K562 (cell line): Measurements from ENCODE around the gene ANKRD33. TPM values are rescaled to one million over a fixed set of nuclear protein-coding genes. Genes with fewer than 3 reads are reported as not detected.

Source experiments
- ATAC-seq: fragments of 200-7000 bp; cut with Tn5 transposase; 3 replicates; pipeline ENCODE4 v1.9.1; 2020; ENCODE audit warnings: moderate library complexity
- BruUV-seq: library from RNA; stranded (reverse); fragments of 400-500 nt; replicated peaks from 2 replicates; lab custom pipeline; 2021; lab: Mats Ljungman, UMichigan
- CTCF ChIA-PET: fragments of 300-600 bp; formaldehyde crosslinking; extraction: SDS; loops from one replicate; lab custom pipeline; 2021; ENCODE audit warnings: low intra/inter-chr PET ratio; lab: Yijun Ruan, JAX
- POLR2A ChIA-PET: fragments of 300-600, 350-650 bp; sonication (Branson Sonifier 250); formaldehyde crosslinking; extraction: SDS; loops from one replicate; lab custom pipeline; 2021; ENCODE audit warnings: antibody characterized with exemption, inconsistent platforms; lab: Yijun Ruan, JAX
- DNase-seq, 4 experiments: peaks; one replicate each; pipeline versions ENCODE4 v3.0.0 to v3.0.0-alpha.2; 2011 to 2018; ENCODE audit warnings: low spot score in 3 of 4, mixed read lengths in 3 of 4; ENCODE audit errors: extremely low read depth in 1 of 4
- FAIRE-seq: peaks from 2 replicates; lab custom pipeline; 2011; peaks lifted over from hg19 to GRCh38; lab: Jason Lieb, UNC
- H2AFZ ChIP-seq: 2 replicates; pipeline ENCODE4 v1.6.0; 2011; ENCODE audit warnings: low read depth, low read length, control low read depth, inconsistent platforms
- H3K27ac ChIP-seq: fragments of 200-600 bp; 3 replicates; pipeline ENCODE4 v1.8.0; 2011; ENCODE audit warnings: low read depth, mild to moderate bottlenecking, control low read depth, inconsistent platforms, low read length, moderate library complexity, mixed read lengths; ENCODE audit errors: extremely low read depth
- H3K27me3 ChIP-seq, 2 experiments: fragments of 300-600 bp in 1 of 2; 2 replicates in 1 of 2; 3 replicates in 1 of 2; pipeline versions ENCODE4 v1.6.0 to v1.8.0; 2011; ENCODE audit warnings: inconsistent platforms in 2 of 2, low read length in 2 of 2, mild to moderate bottlenecking in 1 of 2, mixed read lengths in 1 of 2, moderate library complexity in 1 of 2; ENCODE audit not compliant: control insufficient read depth in 2 of 2, insufficient read depth in 2 of 2
- H3K36me3 ChIP-seq: fragments of 300-600 bp; 3 replicates; pipeline ENCODE4 v1.8.0; 2011; ENCODE audit warnings: mild to moderate bottlenecking, low read length, inconsistent platforms; ENCODE audit not compliant: control insufficient read depth, insufficient read depth
- H3K4me1 ChIP-seq, 2 experiments: fragments of 200-600 bp in 1 of 2; replicated peaks in 1 of 2; 2 replicates in 1 of 2; 3 replicates in 1 of 2; pipeline versions ENCODE4 v1.5.1 to v1.8.0; 2011; ENCODE audit warnings: inconsistent platforms in 2 of 2, low read length in 2 of 2, mild to moderate bottlenecking in 1 of 2, mixed read lengths in 1 of 2, moderate library complexity in 1 of 2; ENCODE audit not compliant: control insufficient read depth in 2 of 2, insufficient read depth in 2 of 2
- H3K4me2 ChIP-seq: 2 replicates; pipeline ENCODE4 v1.6.1; 2011; ENCODE audit warnings: low read length, control low read depth, inconsistent platforms, mixed read lengths; ENCODE audit not compliant: insufficient read depth
- H3K4me3 ChIP-seq: fragments of 200-600 bp; sonication (generic), shearing (Covaris generic); 2 replicates; pipeline ENCODE4 v1.5.1; 2016; ENCODE audit warnings: control low read depth, inconsistent platforms
- H3K79me2 ChIP-seq: fragments of 200-600 bp; 3 replicates; pipeline ENCODE4 v1.8.0; 2011; ENCODE audit warnings: low read length, inconsistent platforms; ENCODE audit not compliant: control insufficient read depth, insufficient read depth
- H3K9ac ChIP-seq, 2 experiments: 2 replicates each; pipeline versions ENCODE4 v1.6.0 to v1.6.1; 2011; ENCODE audit warnings: low read depth in 2 of 2, low read length in 2 of 2, control low read depth in 1 of 2, inconsistent platforms in 1 of 2, mild to moderate bottlenecking in 1 of 2, mixed read lengths in 1 of 2; ENCODE audit not compliant: insufficient read depth in 1 of 2
- H3K9me1 ChIP-seq: one replicate; pipeline ENCODE4 v1.6.0; 2011; ENCODE audit warnings: inconsistent platforms, mild to moderate bottlenecking, low read length, moderate library complexity; ENCODE audit not compliant: control insufficient read depth, insufficient read depth
- H3K9me3 ChIP-seq: replicated peaks from 2 replicates; pipeline ENCODE4 v1.5.1; 2011; ENCODE audit warnings: low read depth, low read length, inconsistent platforms; ENCODE audit not compliant: control insufficient read depth, insufficient read depth
- H4K20me1 ChIP-seq: replicated peaks from 2 replicates; pipeline ENCODE4 v1.6.1; 2011; ENCODE audit warnings: low read length, inconsistent platforms, mixed read lengths; ENCODE audit not compliant: control insufficient read depth, insufficient read depth
- FOXJ3 ChIP-seq: sonication (generic); formaldehyde crosslinking; IDR thresholded peaks from 2 replicates; pipeline ENCODE4 v1.4.0; 2020; ENCODE audit warnings: mild to moderate bottlenecking, missing genetic modification reagents
- HNRNPK ChIP-seq: fragments of 200-400 bp; formaldehyde crosslinking; IDR thresholded peaks from one replicate; pipeline ENCODE4 v1.6.1; 2018; ENCODE audit warnings: mild to moderate bottlenecking, low read depth, low read length; ENCODE audit not compliant: poor library complexity, severe bottlenecking
- ILF3 ChIP-seq: fragments of 450-650 bp; IDR thresholded peaks from 2 replicates; pipeline ENCODE4 v1.6.1; 2018; ENCODE audit warnings: antibody characterized with exemption, mild to moderate bottlenecking, moderate library complexity, borderline replicate concordance
- ILK ChIP-seq: fragments of 450-650 bp; IDR thresholded peaks from 2 replicates; pipeline ENCODE4 v1.6.1; 2016; ENCODE audit warnings: missing genetic modification characterization, low read depth, mild to moderate bottlenecking, missing compliant biosample characterization, moderate library complexity, borderline replicate concordance
- KAT2B ChIP-seq: IDR thresholded peaks from one replicate; pipeline ENCODE4 v1.6.1; 2012; ENCODE audit warnings: low read depth, mild to moderate bottlenecking, control low read depth, inconsistent platforms, low read length, moderate library complexity
- KHSRP ChIP-seq: fragments of 450-650 bp; IDR thresholded peaks from 2 replicates; pipeline ENCODE4 v1.6.1; 2017
- MCM7 ChIP-seq, 2 experiments: fragments of 450-650 bp; IDR thresholded peaks; 2 replicates each; pipeline ENCODE4 v1.6.1; 2016 to 2018
- MEF2A ChIP-seq: IDR thresholded peaks from 2 replicates; pipeline ENCODE4 v1.6.1; 2011; ENCODE audit warnings: low read depth, mild to moderate bottlenecking, low read length, moderate library complexity; ENCODE audit not compliant: control insufficient read depth
- RAD21 ChIP-seq, 2 experiments: fragments of 250-450 bp in 1 of 2; fragments of 450-650 bp in 1 of 2; sonication (Bioruptor Pico) in 1 of 2; formaldehyde crosslinking in 1 of 2; IDR thresholded peaks in 1 of 2; conservative IDR thresholded peaks in 1 of 2; 2 replicates each; pipeline versions ENCODE4 v1.4.0 to v1.8.0; 2020 to 2022; ENCODE audit warnings: mild to moderate bottlenecking in 2 of 2, moderate library complexity in 1 of 2
- SMARCE1 ChIP-seq: fragments of 450-650 bp; IDR thresholded peaks from 2 replicates; pipeline ENCODE4 v1.7.1; 2016; ENCODE audit warnings: mild to moderate bottlenecking
- SRSF7 ChIP-seq: fragments of 200-400 bp; formaldehyde crosslinking; optimal IDR thresholded peaks from 2 replicates; pipeline ENCODE3; 2017; ENCODE audit warnings: mild to moderate bottlenecking, low read depth, low read length
- SRSF9 ChIP-seq: fragments of 200-400 bp; formaldehyde crosslinking; IDR thresholded peaks from 2 replicates; pipeline ENCODE4 v1.6.1; 2017; ENCODE audit warnings: low read depth, low read length, borderline replicate concordance
- WHSC1 ChIP-seq: IDR thresholded peaks from one replicate; pipeline ENCODE4 v1.6.1; 2012; ENCODE audit warnings: low read length, control low read depth, inconsistent platforms
- XRCC3 ChIP-seq: fragments of 450-650 bp; IDR thresholded peaks from 2 replicates; pipeline ENCODE4 v1.6.1; 2017; ENCODE audit warnings: mild to moderate bottlenecking, moderate library complexity
- YY1 ChIP-seq, 3 experiments: IDR thresholded peaks; 2 replicates each; pipeline ENCODE4 v1.6.1; 2011; ENCODE audit warnings: low read length in 2 of 3, mild to moderate bottlenecking in 2 of 3, moderate library complexity in 2 of 3, borderline replicate concordance in 1 of 3, control low read depth in 1 of 3, low read depth in 1 of 3; ENCODE audit not compliant: insufficient read depth in 3 of 3, insufficient replicate concordance in 2 of 3, control insufficient read depth in 1 of 3, insufficient read length in 1 of 3; ENCODE audit errors: extremely low read depth in 1 of 3
- ZNF282 ChIP-seq: sonication (generic); formaldehyde crosslinking; IDR thresholded peaks from 2 replicates; pipeline ENCODE4 v1.8.1; 2023; ENCODE audit warnings: missing genetic modification reagents
- ZSCAN29 ChIP-seq: fragments of 450-650 bp; IDR thresholded peaks from 2 replicates; pipeline ENCODE4 v1.6.1; 2017
- WGBS: fragments of 100-300 bp; shearing (Covaris generic); methylation state at CpG from one replicate; pipeline ENCODE4 v1.1.6; 2016; ENCODE audit warnings: low coverage, mixed read lengths; ENCODE audit not compliant: insufficient coverage; ENCODE audit errors: missing lambda C conversion rate; 5-methylcytosine and 5-hydroxymethylcytosine counted together
- in situ Hi-C: fragments of 300-500 bp; cut with MboI; formaldehyde crosslinking; loops from 4 replicates; pipeline ENCODE4 v1.15.0; 2018; ENCODE audit warnings: inconsistent platforms, mixed read lengths
- intact Hi-C: fragments of 100-400 bp; cut with micrococcal nuclease; formaldehyde crosslinking; loops from 2 replicates; pipeline ENCODE4 v1.14.2; 2022
- polyA plus RNA-seq, 8 experiments: library from polyadenylated mRNA; depleted of rRNA in 4 of 8; stranded (reverse) in 5 of 8; unstranded in 3 of 8; fragments of >200 nt; fragmentation: Nextera tagmentation in 2 of 8; fragmentation: Illumina TruSeq in 1 of 8; extraction: Ambion mirVana in 2 of 8; extraction: Trizol in 1 of 8; gene quantifications; 2 replicates each; pipeline versions ENCODE4 v1.2.1 to v1.2.3, GENCODE V29; 2011 to 2014; ENCODE audit warnings: inconsistent platforms in 1 of 8, missing spikeins in 1 of 8
- total RNA-seq, 7 experiments: library from RNA; depleted of rRNA in 6 of 7; stranded (reverse); fragments of >200 nt in 6 of 7; fragmentation: Illumina TruSeq in 2 of 7; extraction: Trizol in 2 of 7; gene quantifications; 2 replicates each; pipeline versions ENCODE4 v1.2.1 to v1.2.3, GENCODE V29; 2011 to 2021; ENCODE audit warnings: low replicate concordance in 1 of 7
- TF ChIP-seq, protein P1 (sequence below): sonication (generic); formaldehyde crosslinking; IDR thresholded peaks from 2 replicates; pipeline ENCODE4 v1.8.0; 2022; ENCODE audit warnings: mild to moderate bottlenecking, missing genetic modification reagents, borderline replicate concordance
- TF ChIP-seq, protein P2 (sequence below): fragments of 250-450 bp; sonication (Bioruptor Pico); IDR thresholded peaks from 2 replicates; pipeline ENCODE4 v1.4.0; 2020; ENCODE audit warnings: mild to moderate bottlenecking

ANKRD33 gene
- total and polyA plus RNA-seq, 9 of the 15 experiments (the other 6 are each of a cell fraction or from before 2014, with no cell fraction given): 0.04 to 0.11 (median 0.07) TPM; not detected in 4

DNA sequence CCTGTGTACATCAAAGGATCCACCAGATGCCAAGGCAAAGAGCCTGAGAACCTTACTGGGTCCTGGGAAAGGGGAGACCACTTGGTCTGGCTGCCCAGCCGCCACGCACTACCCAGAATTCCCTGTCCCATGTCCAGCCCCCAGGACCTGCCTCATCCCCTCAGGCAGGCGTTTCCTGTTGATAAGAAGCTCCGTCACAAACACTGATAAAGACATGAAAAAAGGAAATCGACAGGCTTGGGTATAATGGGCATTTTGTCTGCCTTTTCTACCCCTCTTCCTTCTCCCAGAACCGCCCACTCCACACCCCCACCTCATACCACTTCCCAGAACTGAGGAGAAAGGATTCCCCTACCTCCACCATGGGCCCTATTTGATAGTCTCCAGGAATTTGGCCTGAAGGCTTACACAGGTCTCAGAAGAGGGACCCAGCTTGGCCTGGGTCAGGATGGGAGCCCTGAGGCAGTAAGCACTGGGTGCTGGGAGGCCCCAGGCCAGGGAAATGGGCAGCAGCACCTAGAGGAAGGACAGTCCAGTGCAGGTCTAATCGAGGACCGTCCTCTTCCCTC is 38.2 kb downstream of the ANKRD33 start:
- H3K27ac ChIP-seq: peak overlapping the region; percentile 92
- peaks cover 31 to 34% of the 10 kb centered on the region in 2 experiments for H3K4me1 ChIP-seq
- WGBS: 1% methylated on average over 8 of the region's 8 CpGs
- ATAC-seq (peak; percentile 79), DNase-seq (peak; percentile 60 to 83 (median 70)), FAIRE-seq (peak; percentile 92)
- no TSS peak for BruUV-seq
- no peaks in the 10 kb centered on the region; the same call in 1 of the 2 replicates for H3K9me3 ChIP-seq
- H3K27me3 ChIP-seq: no peaks in the 10 kb centered on the region
- in situ Hi-C loops: no loop called here
- no peaks in the 10 kb centered on the region for H3K79me2 ChIP-seq
- peak overlapping the region; percentile 38 to 66; a peak in 3 of 4 replicates for H3K9ac ChIP-seq
- no peaks in the 10 kb centered on the region for H3K36me3 ChIP-seq
- ChIA-PET CTCF (interaction anchor here (0.5 to 2.6 kb wide), 5 partner anchors 45 to 98 kb away, joined by 3 to 12 read pairs (median 3); no protein-coding TSS in a partner anchor), POLR2A (interaction anchor here (0.6 to 1.6 kb wide), 7 partner anchors 8 to 540 kb away, joined by 3 to 6 read pairs (median 4); no protein-coding TSS in a partner anchor)
- intact Hi-C loops: loop anchor here (1.0 kb wide), 1 partner anchor 54 kb away; no protein-coding TSS in a partner anchor
- H4K20me1 ChIP-seq: peaks cover 2% of the 10 kb centered on the region; the same call in 1 of the 2 replicates
- H2AFZ ChIP-seq: peak overlapping the region; percentile 88
- H3K9me1 ChIP-seq: no peaks in the 10 kb centered on the region
- H3K4me3 ChIP-seq: no peak overlapping the region
- peak overlapping the region; percentile 61 for H3K4me2 ChIP-seq
- TF ChIP-seq WHSC1 (no peak), KAT2B (no peak), ZNF282 (CRISPR knock-in tag) (no peak), MEF2A (no peak), YY1 (IDR thresholded peaks at IDR 0.05; ENCODE audit: borderline replicate concordance in 1 of 3, control insufficient read depth in 1 of 3, extremely low read depth in 1 of 3, insufficient read depth in 3 of 3, insufficient read length in 1 of 3, insufficient replicate concordance in 2 of 3, low read depth in 1 of 3, low read length in 2 of 3) (no peak), KHSRP (no peak), FOXJ3 (CRISPR knock-in tag) (no peak), HNRNPK (no peak), SMARCE1 (0 out of 2 replicates have a peak, but pooled peaks have one; percentile 25), ILF3 (no peak), ZSCAN29 (no peak), MCM7 (IDR thresholded peaks at IDR 0.05) (no peak), SRSF9 (no peak), ILK (tag) (no peak), SRSF7 (no peak), XRCC3 (no peak), RAD21 (CRISPR knock-in tag; conservative IDR thresholded peaks at IDR 0.05 in 1 of 2, IDR thresholded peaks at IDR 0.05 in 1 of 2) (no peak)
- TF ChIP-seq, protein P1, sequence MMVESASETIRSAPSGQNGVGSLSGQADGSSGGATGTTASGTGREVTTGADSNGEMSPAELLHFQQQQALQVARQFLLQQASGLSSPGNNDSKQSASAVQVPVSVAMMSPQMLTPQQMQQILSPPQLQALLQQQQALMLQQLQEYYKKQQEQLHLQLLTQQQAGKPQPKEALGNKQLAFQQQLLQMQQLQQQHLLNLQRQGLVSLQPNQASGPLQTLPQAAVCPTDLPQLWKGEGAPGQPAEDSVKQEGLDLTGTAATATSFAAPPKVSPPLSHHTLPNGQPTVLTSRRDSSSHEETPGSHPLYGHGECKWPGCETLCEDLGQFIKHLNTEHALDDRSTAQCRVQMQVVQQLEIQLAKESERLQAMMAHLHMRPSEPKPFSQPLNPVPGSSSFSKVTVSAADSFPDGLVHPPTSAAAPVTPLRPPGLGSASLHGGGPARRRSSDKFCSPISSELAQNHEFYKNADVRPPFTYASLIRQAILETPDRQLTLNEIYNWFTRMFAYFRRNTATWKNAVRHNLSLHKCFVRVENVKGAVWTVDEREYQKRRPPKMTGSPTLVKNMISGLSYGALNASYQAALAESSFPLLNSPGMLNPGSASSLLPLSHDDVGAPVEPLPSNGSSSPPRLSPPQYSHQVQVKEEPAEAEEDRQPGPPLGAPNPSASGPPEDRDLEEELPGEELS (CRISPR knock-in tag): no peak
- TF ChIP-seq, protein P2, sequence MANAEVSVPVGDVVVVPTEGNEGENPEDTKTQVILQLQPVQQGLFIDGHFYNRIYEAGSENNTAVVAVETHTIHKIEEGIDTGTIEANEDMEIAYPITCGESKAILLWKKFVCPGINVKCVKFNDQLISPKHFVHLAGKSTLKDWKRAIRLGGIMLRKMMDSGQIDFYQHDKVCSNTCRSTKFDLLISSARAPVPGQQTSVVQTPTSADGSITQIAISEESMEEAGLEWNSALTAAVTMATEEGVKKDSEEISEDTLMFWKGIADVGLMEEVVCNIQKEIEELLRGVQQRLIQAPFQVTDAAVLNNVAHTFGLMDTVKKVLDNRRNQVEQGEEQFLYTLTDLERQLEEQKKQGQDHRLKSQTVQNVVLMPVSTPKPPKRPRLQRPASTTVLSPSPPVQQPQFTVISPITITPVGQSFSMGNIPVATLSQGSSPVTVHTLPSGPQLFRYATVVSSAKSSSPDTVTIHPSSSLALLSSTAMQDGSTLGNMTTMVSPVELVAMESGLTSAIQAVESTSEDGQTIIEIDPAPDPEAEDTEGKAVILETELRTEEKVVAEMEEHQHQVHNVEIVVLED (CRISPR knock-in tag): no peak; the same call in 1 of the 2 replicates
